Measurements from ENCODE around the gene TMEM139.

Gene TMEM139

GRCh38 chr7:143280160-143280559 is 4.6 kb upstream of the TMEM139 start:
- DNase-seq (ENCODE audit: low read depth, low spot score), result no peak
- Histone ChIP-seq H3K27ac (no peak overlapping the region), H3K36me3 (ENCODE audit: insufficient read depth, low read length) (no peaks in the 10 kb centered on the region), H3K9me3 (ENCODE audit: low read depth, low read length) (no peaks in the 10 kb centered on the region), H3K4me3 (no peak overlapping the region), H3K9ac (ENCODE audit: insufficient read length) (no peak overlapping the region)
- TF ChIP-seq FOXP2 (optimal IDR thresholded peaks at IDR 0.05; ENCODE audit: control extremely low read depth, extremely low read length, insufficient read depth) (no peak), POLR2AphosphoS5 (IDR thresholded peaks at IDR 0.05; ENCODE audit: borderline replicate concordance, low read depth, low read length) (no peak), EZH2 (IDR thresholded peaks at IDR 0.05) (no peak)

GRCh38 chr7:143280566-143280965 is 4.2 kb upstream of the TMEM139 start:
- no peaks in the 10 kb centered on the region for H3K36me3 ChIP-seq (ENCODE audit: insufficient read depth, low read length)
- H3K9me3 ChIP-seq (ENCODE audit: low read depth, low read length), result no peaks in the 10 kb centered on the region
- no peak overlapping the region for H3K27ac ChIP-seq
- DNase-seq (ENCODE audit: low read depth, low spot score), result no peak
- TF ChIP-seq POLR2AphosphoS5 (IDR thresholded peaks at IDR 0.05; ENCODE audit: borderline replicate concordance, low read depth, low read length), result no peak
- TF ChIP-seq EZH2 (IDR thresholded peaks at IDR 0.05), result no peak
- TF ChIP-seq FOXP2 (optimal IDR thresholded peaks at IDR 0.05; ENCODE audit: control extremely low read depth, extremely low read length, insufficient read depth), result no peak
- no peak overlapping the region for H3K9ac ChIP-seq (ENCODE audit: insufficient read length)
- H3K4me3 ChIP-seq, result no peak overlapping the region

GRCh38 chr7:143281529-143281928 is 3.2 kb upstream of the TMEM139 start:
- H3K4me3 ChIP-seq, result no peak overlapping the region
- no peak for DNase-seq (ENCODE audit: low read depth, low spot score)
- no peak for TF ChIP-seq EZH2 (IDR thresholded peaks at IDR 0.05)
- no peak for TF ChIP-seq FOXP2 (optimal IDR thresholded peaks at IDR 0.05; ENCODE audit: control extremely low read depth, extremely low read length, insufficient read depth)
- no peak for TF ChIP-seq POLR2AphosphoS5 (IDR thresholded peaks at IDR 0.05; ENCODE audit: borderline replicate concordance, low read depth, low read length)
- no peaks in the 10 kb centered on the region for H3K9me3 ChIP-seq (ENCODE audit: low read depth, low read length)
- H3K9ac ChIP-seq (ENCODE audit: insufficient read length), result no peak overlapping the region
- no peak overlapping the region for H3K27ac ChIP-seq
- no peaks in the 10 kb centered on the region for H3K36me3 ChIP-seq (ENCODE audit: insufficient read depth, low read length)

- no peaks in the 10 kb centered on the region for H3K9me3 ChIP-seq (ENCODE audit: low read depth, low read length)
- TF ChIP-seq POLR2AphosphoS5 (IDR thresholded peaks at IDR 0.05; ENCODE audit: borderline replicate concordance, low read depth, low read length), result no peak
- no peak for TF ChIP-seq FOXP2 (optimal IDR thresholded peaks at IDR 0.05; ENCODE audit: control extremely low read depth, extremely low read length, insufficient read depth)
- TF ChIP-seq EZH2 (IDR thresholded peaks at IDR 0.05), result no peak
- H3K9ac ChIP-seq (ENCODE audit: insufficient read length), result no peak overlapping the region
- no peak overlapping the region for H3K4me3 ChIP-seq
- no peak overlapping the region for H3K27ac ChIP-seq
- DNase-seq (ENCODE audit: low read depth, low spot score), result no peak
- H3K36me3 ChIP-seq (ENCODE audit: insufficient read depth, low read length), result no peaks in the 10 kb centered on the region
These were observed 2.6 kb upstream of the TMEM139 start for GRCh38 chr7:143282124-143282523.

- no peak for DNase-seq (ENCODE audit: low read depth, low spot score)
- H3K4me3 ChIP-seq, result no peak overlapping the region
- H3K36me3 ChIP-seq (ENCODE audit: insufficient read depth, low read length), result no peaks in the 10 kb centered on the region
- TF ChIP-seq POLR2AphosphoS5 (IDR thresholded peaks at IDR 0.05; ENCODE audit: borderline replicate concordance, low read depth, low read length) (no peak), EZH2 (IDR thresholded peaks at IDR 0.05) (no peak), FOXP2 (optimal IDR thresholded peaks at IDR 0.05; ENCODE audit: control extremely low read depth, extremely low read length, insufficient read depth) (no peak)
- H3K27ac ChIP-seq, result no peak overlapping the region
- peaks cover 3% of the 10 kb centered on the region; the same call in 1 of the 2 replicates for H3K9me3 ChIP-seq (ENCODE audit: low read depth, low read length)
- no peak overlapping the region for H3K9ac ChIP-seq (ENCODE audit: insufficient read length)
These were observed 1.4 kb upstream of the TMEM139 start for GRCh38 chr7:143283381-143283780.

GRCh38 chr7:143285470-143285778 is 666 bp downstream of the TMEM139 start:
- no peak overlapping the region for H3K9ac ChIP-seq (ENCODE audit: insufficient read length)
- peaks cover 3% of the 10 kb centered on the region; the same call in 1 of the 2 replicates for H3K9me3 ChIP-seq (ENCODE audit: low read depth, low read length)

GRCh38 chr7:143285806-143286521 is 1.2 kb downstream of the TMEM139 start:
- Histone ChIP-seq H3K36me3 (ENCODE audit: insufficient read depth, low read length) (peaks cover 8% of the 10 kb centered on the region), H3K9me3 (ENCODE audit: low read depth, low read length) (peaks cover 3% of the 10 kb centered on the region; the same call in 1 of the 2 replicates), H3K27ac (no peak overlapping the region), H3K9ac (ENCODE audit: insufficient read length) (no peak overlapping the region), H3K4me3 (no peak overlapping the region)
- TF ChIP-seq EZH2 (IDR thresholded peaks at IDR 0.05) (no peak), POLR2AphosphoS5 (IDR thresholded peaks at IDR 0.05; ENCODE audit: borderline replicate concordance, low read depth, low read length) (no peak), FOXP2 (optimal IDR thresholded peaks at IDR 0.05; ENCODE audit: control extremely low read depth, extremely low read length, insufficient read depth) (no peak)
- no peak for DNase-seq (ENCODE audit: low read depth, low spot score)

More at GRCh38 chr7:143285470-143285778, 666 bp downstream of the TMEM139 start:
- Histone ChIP-seq H3K27ac (no peak overlapping the region), H3K36me3 (ENCODE audit: insufficient read depth, low read length) (peaks cover 3% of the 10 kb centered on the region; the same call in 1 of the 2 replicates), H3K4me3 (no peak overlapping the region)
- DNase-seq (ENCODE audit: low read depth, low spot score), result no peak
- TF ChIP-seq EZH2 (IDR thresholded peaks at IDR 0.05) (no peak), FOXP2 (optimal IDR thresholded peaks at IDR 0.05; ENCODE audit: control extremely low read depth, extremely low read length, insufficient read depth) (no peak), POLR2AphosphoS5 (IDR thresholded peaks at IDR 0.05; ENCODE audit: borderline replicate concordance, low read depth, low read length) (no peak)

GRCh38 chr7:143286522-143286890 is 1.7 kb downstream of the TMEM139 start:
- Histone ChIP-seq H3K27ac (no peak overlapping the region), H3K9me3 (ENCODE audit: low read depth, low read length) (peaks cover 3% of the 10 kb centered on the region; the same call in 1 of the 2 replicates), H3K36me3 (ENCODE audit: insufficient read depth, low read length) (peaks cover 14% of the 10 kb centered on the region), H3K4me3 (no peak overlapping the region), H3K9ac (ENCODE audit: insufficient read length) (no peak overlapping the region)
- TF ChIP-seq POLR2AphosphoS5 (IDR thresholded peaks at IDR 0.05; ENCODE audit: borderline replicate concordance, low read depth, low read length) (no peak), FOXP2 (optimal IDR thresholded peaks at IDR 0.05; ENCODE audit: control extremely low read depth, extremely low read length, insufficient read depth) (no peak), EZH2 (IDR thresholded peaks at IDR 0.05) (no peak)
- DNase-seq (ENCODE audit: low read depth, low spot score), result no peak
